PC-9 (cell line): ENCODE results near the gene DNAJC12. TPM values are rescaled to one million over a fixed set of nuclear protein-coding genes. Genes with fewer than 3 reads are reported as not detected.

ENCODE experiments used
- BruUV-seq: library from RNA; stranded (reverse); fragments of 400-500 nt; replicated peaks from 2 replicates; lab custom pipeline; 2021; lab: Mats Ljungman, UMichigan
- CTCF ChIA-PET: fragments of 300-600 bp; sonication (Branson Sonifier 250); formaldehyde crosslinking; loops from one replicate; lab custom pipeline; 2022; ENCODE audit warnings: antibody characterized with exemption; lab: Charles Lee
- POLR2A ChIA-PET: fragments of 300-600 bp; sonication (Branson Sonifier 250); formaldehyde crosslinking; loops from one replicate; lab custom pipeline; 2022; ENCODE audit warnings: antibody characterized with exemption; ENCODE audit not compliant: unreplicated experiment; lab: Charles Lee
- DNase-seq, 2 experiments: peaks; one replicate each; pipeline versions ENCODE4 v3.0.0 to v3.0.0-alpha.2; 2015 to 2022; ENCODE audit warnings: mixed read lengths in 1 of 2
- H2AFZ ChIP-seq: fragments of 200-600 bp; sonication (generic); 2 replicates; pipeline ENCODE4 v1.8.1; 2017; ENCODE audit warnings: antibody characterized with exemption
- H3F3A ChIP-seq: fragments of 200-600 bp; sonication (generic); 2 replicates; pipeline ENCODE4 v1.8.1; 2017; ENCODE audit warnings: antibody characterized with exemption, mild to moderate bottlenecking, low read depth; ENCODE audit not compliant: insufficient read depth
- H3K27ac ChIP-seq: fragments of 200-600 bp; sonication (generic); 2 replicates; pipeline ENCODE4 v1.6.1; 2016; ENCODE audit warnings: mixed run types
- H3K27me3 ChIP-seq: fragments of 200-600 bp; sonication (generic); 2 replicates; pipeline ENCODE4 v1.6.1; 2016; ENCODE audit warnings: low read depth, mixed run types; ENCODE audit not compliant: insufficient read depth
- H3K36me3 ChIP-seq: fragments of 200-600 bp; sonication (generic); 2 replicates; pipeline ENCODE4 v1.6.1; 2016; ENCODE audit warnings: low read depth, mixed run types
- H3K4me1 ChIP-seq: fragments of 200-600 bp; sonication (generic); replicated peaks from 2 replicates; pipeline ENCODE4 v1.6.1; 2016; ENCODE audit warnings: mixed run types; ENCODE audit not compliant: insufficient read depth
- H3K4me2 ChIP-seq: fragments of 200-600 bp; sonication (generic); 2 replicates; pipeline ENCODE4 v1.6.1; 2017; ENCODE audit warnings: mixed run types
- H3K4me3 ChIP-seq: fragments of 200-600 bp; sonication (generic); 2 replicates; pipeline ENCODE4 v1.6.1; 2016; ENCODE audit warnings: mixed run types
- H3K79me2 ChIP-seq: fragments of 200-600 bp; sonication (generic); 2 replicates; pipeline ENCODE4 v1.6.1; 2017; ENCODE audit warnings: low read depth, mixed run types
- H3K9me2 ChIP-seq: fragments of 200-600 bp; sonication (generic); 2 replicates; pipeline ENCODE4 v1.8.1; 2017; ENCODE audit warnings: mild to moderate bottlenecking; ENCODE audit not compliant: insufficient read depth
- H3K9me3 ChIP-seq: fragments of 200-600 bp; sonication (generic); 2 replicates; pipeline ENCODE4 v1.8.1; 2016; ENCODE audit warnings: low read depth; ENCODE audit not compliant: insufficient read depth
- H4K20me1 ChIP-seq: fragments of 200-600 bp; sonication (generic); 2 replicates; pipeline ENCODE4 v1.8.1; 2017; ENCODE audit not compliant: insufficient read depth
- CTCF ChIP-seq: fragments of 200-600 bp; sonication (generic); conservative IDR thresholded peaks from 2 replicates; pipeline ENCODE4 v1.6.1; 2017; ENCODE audit warnings: mixed run types, antibody characterized with exemption, mild to moderate bottlenecking, moderate library complexity
- EZH2 ChIP-seq: fragments of 200-600 bp; sonication (generic); IDR thresholded peaks from 2 replicates; pipeline ENCODE4 v1.8.0; 2017; ENCODE audit warnings: antibody characterized with exemption, low read depth
- intact Hi-C: fragments of 100-400 bp; cut with micrococcal nuclease; formaldehyde crosslinking; loops from one replicate; pipeline ENCODE4 v1.10.0; 2022; ENCODE audit not compliant: unreplicated experiment
- total RNA-seq: library from RNA; stranded (reverse); gene quantifications from 2 replicates; pipeline ENCODE4 v1.2.3, GENCODE V29; 2021

The DNAJC12 gene
- total RNA-seq, 1 experiment from 2014 or later = 0.33 TPM

- H3K27ac ChIP-seq = no peak overlapping the region
- H3K9me3 ChIP-seq = no peaks in the 10 kb centered on the region
- ChIA-PET CTCF (no interaction called here), POLR2A (no interaction called here)
- no peaks in the 10 kb centered on the region for H3K9me2 ChIP-seq
- no peaks in the 10 kb centered on the region for H3K4me1 ChIP-seq
- H3K4me2 ChIP-seq = no peak overlapping the region
- no peaks in the 10 kb centered on the region for H4K20me1 ChIP-seq
- no peak overlapping the region for H2AFZ ChIP-seq
- TF ChIP-seq EZH2 (no peak), CTCF (no peak)
- intact Hi-C loops = loop anchor here (10.0 kb wide), 1 partner anchor 246 kb away; no protein-coding TSS in a partner anchor
- no peaks in the 10 kb centered on the region for H3K36me3 ChIP-seq
- DNase-seq = no peak
- no TSS peak for BruUV-seq
- H3K4me3 ChIP-seq = no peak overlapping the region
- H3F3A ChIP-seq = no peaks in the 10 kb centered on the region
- H3K79me2 ChIP-seq = no peaks in the 10 kb centered on the region
- no peaks in the 10 kb centered on the region for H3K27me3 ChIP-seq
These were observed 66.8 kb downstream of the DNAJC12 start for GRCh38 chr10:67771200-67771599.

GRCh38 chr10:67770537-67770936 lies 67.5 kb downstream of the DNAJC12 start:
- intact Hi-C loops = loop anchor here (10.0 kb wide), 1 partner anchor 246 kb away; no protein-coding TSS in a partner anchor
- CTCF ChIA-PET = no interaction called here

DNA sequence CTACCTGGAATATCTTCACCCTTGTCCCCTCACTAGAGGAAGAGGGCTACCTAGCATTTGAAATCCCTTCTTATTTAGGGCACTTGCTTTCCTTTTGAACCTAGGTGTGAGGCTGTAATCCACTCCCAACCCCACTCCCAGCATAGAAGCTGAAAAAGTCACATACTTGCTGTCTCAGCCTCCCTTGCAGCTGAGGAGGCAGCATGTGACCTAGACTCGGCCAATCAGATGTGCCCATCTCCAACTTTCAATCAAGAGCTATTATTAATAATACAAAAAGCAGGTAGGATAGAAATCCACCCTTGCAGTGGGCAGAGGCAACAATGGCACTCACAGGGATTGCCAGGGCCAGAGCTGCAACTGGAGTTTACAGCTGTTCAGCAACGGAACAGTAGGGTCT lies 70.7 kb downstream of the DNAJC12 start:
- H3F3A ChIP-seq = peaks cover 9% of the 10 kb centered on the region; the same call in 1 of the 2 replicates
- BruUV-seq = no TSS peak
- H3K79me2 ChIP-seq = no peaks in the 10 kb centered on the region
- H3K4me3 ChIP-seq = no peak overlapping the region
- H3K9me3 ChIP-seq = no peaks in the 10 kb centered on the region
- no peak overlapping the region for H2AFZ ChIP-seq
- 0 out of 2 replicates have a peak, but pooled peaks cover 4% of the 10 kb centered on the region for H3K4me1 ChIP-seq
- H3K27ac ChIP-seq = no peak overlapping the region
- no peaks in the 10 kb centered on the region for H3K27me3 ChIP-seq
- no peaks in the 10 kb centered on the region for H3K36me3 ChIP-seq
- no peak for DNase-seq
- no peaks in the 10 kb centered on the region for H4K20me1 ChIP-seq
- no peaks in the 10 kb centered on the region for H3K9me2 ChIP-seq
- CTCF ChIA-PET = no interaction called here
- H3K4me2 ChIP-seq = no peak overlapping the region
- POLR2A ChIA-PET = no interaction called here
- no peak for TF ChIP-seq CTCF
- no peak for TF ChIP-seq EZH2
- intact Hi-C loops = no loop called here

More at GRCh38 chr10:67770537-67770936, 67.5 kb downstream of the DNAJC12 start:
- Histone ChIP-seq H4K20me1 (no peaks in the 10 kb centered on the region), H3K9me2 (no peaks in the 10 kb centered on the region), H3K4me3 (no peak overlapping the region), H3K79me2 (no peaks in the 10 kb centered on the region), H3K27ac (no peak overlapping the region), H3K9me3 (no peaks in the 10 kb centered on the region), H3F3A (no peaks in the 10 kb centered on the region), H3K36me3 (no peaks in the 10 kb centered on the region), H3K4me1 (no peaks in the 10 kb centered on the region), H3K4me2 (no peak overlapping the region), H3K27me3 (no peaks in the 10 kb centered on the region), H2AFZ (no peak overlapping the region)
- BruUV-seq = no TSS peak
- DNase-seq = no peak
- no peak for TF ChIP-seq CTCF
- TF ChIP-seq EZH2 = no peak
- POLR2A ChIA-PET = no interaction called here
